HEK293 (cell line): ENCODE data around the gene ZNF217.

Source experiments
- CTCF ChIA-PET: fragments of 350-600 bp; formaldehyde crosslinking; extraction: SDS; loops from one replicate; lab custom pipeline; 2021; ENCODE audit warnings: antibody characterized with exemption; lab: Yijun Ruan, JAX
- POLR2A ChIA-PET: fragments of 300-600 bp; formaldehyde crosslinking; extraction: SDS; loops from one replicate; lab custom pipeline; 2020; ENCODE audit warnings: antibody characterized with exemption, inconsistent platforms; lab: Yijun Ruan, JAX
- H3K27ac ChIP-seq: fragments of 200-500 bp; sonication (Bioruptor generic); 2 replicates; pipeline ENCODE4 v1.5.1; 2014; ENCODE audit warnings: low read depth, low read length, control low read depth, inconsistent platforms; ENCODE audit errors: extremely low read depth
- H3K36me3 ChIP-seq, 2 experiments: fragments of 200-500 bp in 1 of 2; sonication (Bioruptor generic) in 1 of 2; 1 replicate in 1 of 2; 2 replicates in 1 of 2; pipeline ENCODE4 v1.5.1; 2014 to 2017; ENCODE audit warnings: inconsistent platforms in 2 of 2, low read length in 2 of 2; ENCODE audit not compliant: control insufficient read depth in 2 of 2, insufficient read depth in 1 of 2
- H3K4me1 ChIP-seq: fragments of 200-500 bp; sonication (Bioruptor generic); 2 replicates; pipeline ENCODE4 v1.5.1; 2014; ENCODE audit warnings: mild to moderate bottlenecking, low read length, inconsistent platforms; ENCODE audit not compliant: control insufficient read depth, insufficient read depth
- H3K4me3 ChIP-seq: 2 replicates; pipeline ENCODE4 v1.5.1; 2011; ENCODE audit warnings: low read depth, mild to moderate bottlenecking, control low read depth, low read length, moderate library complexity
- H3K9me3 ChIP-seq: fragments of 200-500 bp; sonication (Bioruptor generic); 2 replicates; pipeline ENCODE4 v1.5.1; 2014; ENCODE audit warnings: low read depth, low read length, inconsistent platforms; ENCODE audit not compliant: control insufficient read depth, insufficient read depth
- PRDM1 ChIP-seq: fragments of 450-650 bp; formaldehyde crosslinking; IDR thresholded peaks from 2 replicates; pipeline ENCODE4; 2016; ENCODE audit warnings: missing biosample characterization, missing genetic modification characterization
- PRDM6 ChIP-seq: fragments of 450-650 bp; formaldehyde crosslinking; IDR thresholded peaks from 2 replicates; pipeline ENCODE4 v1.5.1; 2017; ENCODE audit warnings: missing biosample characterization, missing genetic modification characterization
- SCRT2 ChIP-seq: fragments of 450-650 bp; formaldehyde crosslinking; IDR thresholded peaks from 2 replicates; pipeline ENCODE4 v1.5.1; 2016; ENCODE audit warnings: missing biosample characterization, missing genetic modification characterization
- ZNF350 ChIP-seq: fragments of 450-650 bp; formaldehyde crosslinking; IDR thresholded peaks from 2 replicates; pipeline ENCODE4 v1.5.0; 2017; ENCODE audit warnings: missing biosample characterization, mild to moderate bottlenecking, missing genetic modification characterization
- ZNF48 ChIP-seq: fragments of 450-650 bp; formaldehyde crosslinking; IDR thresholded peaks from 2 replicates; pipeline ENCODE4 v1.5.1; 2016; ENCODE audit warnings: missing biosample characterization, missing genetic modification characterization
- ZNF621 ChIP-seq: fragments of 450-650 bp; formaldehyde crosslinking; IDR thresholded peaks from 2 replicates; pipeline ENCODE4 v1.5.1; 2017; ENCODE audit warnings: missing biosample characterization, missing genetic modification characterization
- ZNF629 ChIP-seq: fragments of 450-650 bp; formaldehyde crosslinking; IDR thresholded peaks from 2 replicates; pipeline ENCODE4 v1.5.1; 2017; ENCODE audit warnings: missing biosample characterization, missing genetic modification characterization
- ZNF664 ChIP-seq: fragments of 450-650 bp; formaldehyde crosslinking; IDR thresholded peaks from 2 replicates; pipeline ENCODE4 v1.5.1; 2016; ENCODE audit warnings: missing biosample characterization, missing genetic modification characterization
- TF ChIP-seq, protein P1 (sequence below): fragments of 450-650 bp; formaldehyde crosslinking; IDR thresholded peaks from 2 replicates; pipeline ENCODE4 v1.5.1; 2016; ENCODE audit warnings: missing biosample characterization, missing genetic modification characterization, low read depth
- TF ChIP-seq, protein P2 (sequence below): fragments of 450-650 bp; formaldehyde crosslinking; IDR thresholded peaks from 2 replicates; pipeline ENCODE4 v1.5.1; 2016; ENCODE audit warnings: missing biosample characterization, missing genetic modification characterization, borderline replicate concordance

Gene ZNF217

GRCh38 chr20:53571555-53572286 lies 21.9 kb downstream of the ZNF217 start:
- CTCF ChIA-PET: interaction anchor here (0.6 kb wide), 1 partner anchor 24 kb away, joined by 3 read pairs; no protein-coding TSS in a partner anchor
- no peaks in the 10 kb centered on the region for H3K4me1 ChIP-seq
- POLR2A ChIA-PET: no interaction called here

DNA sequence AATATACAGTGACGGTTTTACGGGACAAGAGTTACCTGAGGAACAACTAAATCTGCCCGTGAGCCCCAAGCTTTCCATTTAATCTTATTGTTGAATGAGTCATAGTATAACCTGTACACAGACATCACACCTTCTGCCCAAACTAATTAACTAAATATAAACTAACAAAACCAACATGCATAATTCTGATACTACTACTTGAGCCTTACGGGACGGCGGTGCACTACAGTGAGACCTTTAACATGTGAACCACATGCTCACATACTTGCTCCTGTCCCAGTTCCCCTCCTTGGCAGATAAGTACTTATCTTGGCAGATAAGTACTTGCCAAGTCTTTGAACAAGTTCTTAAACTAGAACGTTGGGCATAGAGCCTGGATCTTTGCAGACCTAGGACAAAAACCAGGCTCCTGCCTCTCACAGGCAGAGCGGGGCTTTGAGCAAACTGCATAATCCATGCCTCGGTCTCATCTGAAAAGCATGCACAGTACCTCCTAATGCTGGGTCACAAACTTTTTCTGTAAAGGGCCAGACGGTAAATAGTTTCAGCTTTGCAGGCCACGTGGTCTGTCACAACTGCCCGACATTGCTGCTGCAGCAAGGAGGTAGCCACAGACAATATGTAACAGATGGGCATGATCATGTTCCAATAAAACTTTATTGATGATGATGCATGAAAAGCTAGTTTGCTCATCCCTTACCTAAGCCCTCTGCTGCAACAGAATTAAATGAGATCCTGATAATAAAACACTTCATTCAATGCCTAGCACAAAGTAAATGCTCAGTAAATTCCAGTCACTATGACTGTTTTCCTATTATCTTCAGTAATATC lies 23.0 kb downstream of the ZNF217 start:
- Histone ChIP-seq H3K27ac (no peak overlapping the region), H3K9me3 (no peaks in the 10 kb centered on the region), H3K4me1 (no peaks in the 10 kb centered on the region), H3K36me3 (peaks cover 37 to 88% of the 10 kb centered on the region in 2 experiments), H3K4me3 (no peak overlapping the region)
- ChIA-PET POLR2A (no interaction called here), CTCF (interaction anchor here (0.5 kb wide), 1 partner anchor 80 kb away, joined by 3 read pairs; no protein-coding TSS in a partner anchor)
- TF ChIP-seq ZNF664 (tag by site-specific recombination) (peak; percentile 86), ZNF48 (no peak)

More at GRCh38 chr20:53571555-53572286, 21.9 kb downstream of the ZNF217 start:
- Histone ChIP-seq H3K9me3 (no peaks in the 10 kb centered on the region), H3K27ac (no peak overlapping the region), H3K36me3 (peaks cover 29 to 90% of the 10 kb centered on the region in 2 experiments), H3K4me3 (no peak overlapping the region)
- TF ChIP-seq PRDM6 (tag by site-specific recombination): peak; percentile 48
- TF ChIP-seq ZNF621 (tag by site-specific recombination): no peak
- TF ChIP-seq ZNF629 (tag by site-specific recombination): 0 out of 2 replicates have a peak, but pooled peaks have one; percentile 29
- TF ChIP-seq, protein P1, sequence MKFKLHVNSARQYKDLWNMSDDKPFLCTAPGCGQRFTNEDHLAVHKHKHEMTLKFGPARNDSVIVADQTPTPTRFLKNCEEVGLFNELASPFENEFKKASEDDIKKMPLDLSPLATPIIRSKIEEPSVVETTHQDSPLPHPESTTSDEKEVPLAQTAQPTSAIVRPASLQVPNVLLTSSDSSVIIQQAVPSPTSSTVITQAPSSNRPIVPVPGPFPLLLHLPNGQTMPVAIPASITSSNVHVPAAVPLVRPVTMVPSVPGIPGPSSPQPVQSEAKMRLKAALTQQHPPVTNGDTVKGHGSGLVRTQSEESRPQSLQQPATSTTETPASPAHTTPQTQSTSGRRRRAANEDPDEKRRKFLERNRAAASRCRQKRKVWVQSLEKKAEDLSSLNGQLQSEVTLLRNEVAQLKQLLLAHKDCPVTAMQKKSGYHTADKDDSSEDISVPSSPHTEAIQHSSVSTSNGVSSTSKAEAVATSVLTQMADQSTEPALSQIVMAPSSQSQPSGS (tag by site-specific recombination): peak; percentile 63; the same call in 1 of the 2 replicates
- TF ChIP-seq SCRT2: 0 out of 2 replicates have a peak, but pooled peaks have one; percentile 18
- no peak for TF ChIP-seq ZNF350

- ChIA-PET CTCF (interaction anchor here (0.5 to 1.1 kb wide), 2 partner anchors 79 to 346 kb away, joined by 3 read pairs; no protein-coding TSS in a partner anchor), POLR2A (no interaction called here)
- Histone ChIP-seq H3K4me1 (no peaks in the 10 kb centered on the region), H3K27ac (no peak overlapping the region), H3K4me3 (no peak overlapping the region), H3K9me3 (no peaks in the 10 kb centered on the region), H3K36me3 (peaks cover 33 to 81% of the 10 kb centered on the region in 2 experiments)
- TF ChIP-seq, protein P2, sequence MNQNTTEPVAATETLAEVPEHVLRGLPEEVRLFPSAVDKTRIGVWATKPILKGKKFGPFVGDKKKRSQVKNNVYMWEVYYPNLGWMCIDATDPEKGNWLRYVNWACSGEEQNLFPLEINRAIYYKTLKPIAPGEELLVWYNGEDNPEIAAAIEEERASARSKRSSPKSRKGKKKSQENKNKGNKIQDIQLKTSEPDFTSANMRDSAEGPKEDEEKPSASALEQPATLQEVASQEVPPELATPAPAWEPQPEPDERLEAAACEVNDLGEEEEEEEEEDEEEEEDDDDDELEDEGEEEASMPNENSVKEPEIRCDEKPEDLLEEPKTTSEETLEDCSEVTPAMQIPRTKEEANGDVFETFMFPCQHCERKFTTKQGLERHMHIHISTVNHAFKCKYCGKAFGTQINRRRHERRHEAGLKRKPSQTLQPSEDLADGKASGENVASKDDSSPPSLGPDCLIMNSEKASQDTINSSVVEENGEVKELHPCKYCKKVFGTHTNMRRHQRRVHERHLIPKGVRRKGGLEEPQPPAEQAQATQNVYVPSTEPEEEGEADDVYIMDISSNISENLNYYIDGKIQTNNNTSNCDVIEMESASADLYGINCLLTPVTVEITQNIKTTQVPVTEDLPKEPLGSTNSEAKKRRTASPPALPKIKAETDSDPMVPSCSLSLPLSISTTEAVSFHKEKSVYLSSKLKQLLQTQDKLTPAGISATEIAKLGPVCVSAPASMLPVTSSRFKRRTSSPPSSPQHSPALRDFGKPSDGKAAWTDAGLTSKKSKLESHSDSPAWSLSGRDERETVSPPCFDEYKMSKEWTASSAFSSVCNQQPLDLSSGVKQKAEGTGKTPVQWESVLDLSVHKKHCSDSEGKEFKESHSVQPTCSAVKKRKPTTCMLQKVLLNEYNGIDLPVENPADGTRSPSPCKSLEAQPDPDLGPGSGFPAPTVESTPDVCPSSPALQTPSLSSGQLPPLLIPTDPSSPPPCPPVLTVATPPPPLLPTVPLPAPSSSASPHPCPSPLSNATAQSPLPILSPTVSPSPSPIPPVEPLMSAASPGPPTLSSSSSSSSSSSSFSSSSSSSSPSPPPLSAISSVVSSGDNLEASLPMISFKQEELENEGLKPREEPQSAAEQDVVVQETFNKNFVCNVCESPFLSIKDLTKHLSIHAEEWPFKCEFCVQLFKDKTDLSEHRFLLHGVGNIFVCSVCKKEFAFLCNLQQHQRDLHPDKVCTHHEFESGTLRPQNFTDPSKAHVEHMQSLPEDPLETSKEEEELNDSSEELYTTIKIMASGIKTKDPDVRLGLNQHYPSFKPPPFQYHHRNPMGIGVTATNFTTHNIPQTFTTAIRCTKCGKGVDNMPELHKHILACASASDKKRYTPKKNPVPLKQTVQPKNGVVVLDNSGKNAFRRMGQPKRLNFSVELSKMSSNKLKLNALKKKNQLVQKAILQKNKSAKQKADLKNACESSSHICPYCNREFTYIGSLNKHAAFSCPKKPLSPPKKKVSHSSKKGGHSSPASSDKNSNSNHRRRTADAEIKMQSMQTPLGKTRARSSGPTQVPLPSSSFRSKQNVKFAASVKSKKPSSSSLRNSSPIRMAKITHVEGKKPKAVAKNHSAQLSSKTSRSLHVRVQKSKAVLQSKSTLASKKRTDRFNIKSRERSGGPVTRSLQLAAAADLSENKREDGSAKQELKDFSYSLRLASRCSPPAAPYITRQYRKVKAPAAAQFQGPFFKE (tag by site-specific recombination): no peak
- no peak for TF ChIP-seq PRDM1 (tag by site-specific recombination)
Measured at GRCh38 chr20:53569606-53570307, 23.9 kb downstream of the ZNF217 start.
